GM12878 (cell line): ENCODE results near the gene PAXX.

Experiments used
- DPF2 ChIP-seq: fragments of 450-650 bp; IDR thresholded peaks from 2 replicates; pipeline ENCODE4 v1.6.1; 2017; ENCODE audit warnings: mild to moderate bottlenecking
- EP300 ChIP-seq, 2 experiments: fragments of 150-350 bp in 1 of 2; IDR thresholded peaks; 2 replicates each; pipeline ENCODE4 v1.6.1; 2011 to 2012; ENCODE audit warnings: low read depth in 2 of 2, low read length in 2 of 2, borderline replicate concordance in 1 of 2, improper control_type of control experiment in 1 of 2, inconsistent platforms in 1 of 2; ENCODE audit not compliant: control insufficient read depth in 1 of 2
- POLR2AphosphoS5 ChIP-seq: IDR thresholded peaks from 2 replicates; pipeline ENCODE4 v1.6.1; 2011; ENCODE audit warnings: mild to moderate bottlenecking, low read length, inconsistent platforms
- TF ChIP-seq, protein P1 (sequence below): fragments of 150-350 bp; IDR thresholded peaks from 2 replicates; pipeline ENCODE4 v1.6.1; 2016; ENCODE audit warnings: low read depth, low read length

DNA sequence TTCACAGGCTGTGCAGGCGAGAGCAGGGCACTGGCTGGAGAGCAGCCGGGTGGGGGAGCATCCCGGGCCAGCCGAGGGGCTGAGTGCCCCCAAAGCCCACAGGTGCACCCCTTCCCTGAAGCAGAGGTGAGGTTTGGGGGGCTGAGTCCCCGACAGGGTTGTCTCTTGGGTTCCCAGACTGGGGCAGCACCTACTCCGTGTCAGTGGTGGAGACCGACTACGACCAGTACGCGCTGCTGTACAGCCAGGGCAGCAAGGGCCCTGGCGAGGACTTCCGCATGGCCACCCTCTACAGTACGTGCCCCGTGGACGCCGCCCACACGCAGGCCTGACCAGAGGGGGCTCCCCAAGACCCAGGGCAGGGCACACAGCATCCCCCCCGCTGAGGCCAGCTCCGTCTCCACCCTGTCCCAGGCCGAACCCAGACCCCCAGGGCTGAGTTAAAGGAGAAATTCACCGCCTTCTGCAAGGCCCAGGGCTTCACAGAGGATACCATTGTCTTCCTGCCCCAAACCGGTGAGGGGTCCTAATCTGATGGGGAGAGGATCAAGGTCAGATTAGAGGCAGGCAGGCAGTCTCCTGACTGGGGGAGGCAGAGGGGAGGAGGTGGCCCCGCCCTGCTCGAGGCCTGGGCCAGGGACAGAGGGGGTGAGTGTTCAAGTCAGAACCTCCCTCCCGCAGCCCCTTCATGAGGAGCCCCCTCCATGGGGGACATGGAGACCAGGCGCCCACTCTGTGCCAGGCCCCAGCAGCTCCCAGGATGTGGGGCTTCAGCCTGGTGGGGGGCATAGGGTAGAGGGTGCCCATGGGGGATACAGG lies 12.2 kb upstream of the PAXX start:
- TF ChIP-seq DPF2: no peak
- TF ChIP-seq, protein P1, sequence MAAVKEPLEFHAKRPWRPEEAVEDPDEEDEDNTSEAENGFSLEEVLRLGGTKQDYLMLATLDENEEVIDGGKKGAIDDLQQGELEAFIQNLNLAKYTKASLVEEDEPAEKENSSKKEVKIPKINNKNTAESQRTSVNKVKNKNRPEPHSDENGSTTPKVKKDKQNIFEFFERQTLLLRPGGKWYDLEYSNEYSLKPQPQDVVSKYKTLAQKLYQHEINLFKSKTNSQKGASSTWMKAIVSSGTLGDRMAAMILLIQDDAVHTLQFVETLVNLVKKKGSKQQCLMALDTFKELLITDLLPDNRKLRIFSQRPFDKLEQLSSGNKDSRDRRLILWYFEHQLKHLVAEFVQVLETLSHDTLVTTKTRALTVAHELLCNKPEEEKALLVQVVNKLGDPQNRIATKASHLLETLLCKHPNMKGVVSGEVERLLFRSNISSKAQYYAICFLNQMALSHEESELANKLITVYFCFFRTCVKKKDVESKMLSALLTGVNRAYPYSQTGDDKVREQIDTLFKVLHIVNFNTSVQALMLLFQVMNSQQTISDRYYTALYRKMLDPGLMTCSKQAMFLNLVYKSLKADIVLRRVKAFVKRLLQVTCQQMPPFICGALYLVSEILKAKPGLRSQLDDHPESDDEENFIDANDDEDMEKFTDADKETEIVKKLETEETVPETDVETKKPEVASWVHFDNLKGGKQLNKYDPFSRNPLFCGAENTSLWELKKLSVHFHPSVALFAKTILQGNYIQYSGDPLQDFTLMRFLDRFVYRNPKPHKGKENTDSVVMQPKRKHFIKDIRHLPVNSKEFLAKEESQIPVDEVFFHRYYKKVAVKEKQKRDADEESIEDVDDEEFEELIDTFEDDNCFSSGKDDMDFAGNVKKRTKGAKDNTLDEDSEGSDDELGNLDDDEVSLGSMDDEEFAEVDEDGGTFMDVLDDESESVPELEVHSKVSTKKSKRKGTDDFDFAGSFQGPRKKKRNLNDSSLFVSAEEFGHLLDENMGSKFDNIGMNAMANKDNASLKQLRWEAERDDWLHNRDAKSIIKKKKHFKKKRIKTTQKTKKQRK: no peak
- TF ChIP-seq POLR2AphosphoS5: no peak
- no peak for TF ChIP-seq EP300 (IDR thresholded peaks at IDR 0.05; ENCODE audit: borderline replicate concordance in 1 of 2, control insufficient read depth in 1 of 2, low read depth in 2 of 2, low read length in 2 of 2)
